A549 treated with DMSO at 1 μM for 4 hours (cell line): ENCODE data around the gene VPS4A. TPM values are rescaled to one million over a fixed set of nuclear protein-coding genes. Genes with fewer than 3 reads are reported as not detected.

Experiments used
- total RNA-seq: library from RNA; stranded (reverse); fragments of 200-300 nt; extraction: Qiagen RNA extraction; gene quantifications from 5 replicates; pipeline ENCODE4 v1.2.3, GENCODE V29; 2022; ENCODE audit warnings: low read depth

The VPS4A gene
- 29.0 to 33.2 TPM (median 29.5 TPM) in 5 replicates for total RNA-seq

GRCh38 chr16:69310653-69311532 is at the start of gene VPS4A:
VPS4A (plus strand) TSS chr16:69311350; CDS start chr16:69311512, 162 bp downstream.

GRCh38 chr16:69330286-69331109 is 19.3 kb downstream of the VPS4A start, which contains the start of gene PDF:
PDF (minus strand) TSS chr16:69330588; CDS start chr16:69330570, 18 bp downstream.

DNA sequence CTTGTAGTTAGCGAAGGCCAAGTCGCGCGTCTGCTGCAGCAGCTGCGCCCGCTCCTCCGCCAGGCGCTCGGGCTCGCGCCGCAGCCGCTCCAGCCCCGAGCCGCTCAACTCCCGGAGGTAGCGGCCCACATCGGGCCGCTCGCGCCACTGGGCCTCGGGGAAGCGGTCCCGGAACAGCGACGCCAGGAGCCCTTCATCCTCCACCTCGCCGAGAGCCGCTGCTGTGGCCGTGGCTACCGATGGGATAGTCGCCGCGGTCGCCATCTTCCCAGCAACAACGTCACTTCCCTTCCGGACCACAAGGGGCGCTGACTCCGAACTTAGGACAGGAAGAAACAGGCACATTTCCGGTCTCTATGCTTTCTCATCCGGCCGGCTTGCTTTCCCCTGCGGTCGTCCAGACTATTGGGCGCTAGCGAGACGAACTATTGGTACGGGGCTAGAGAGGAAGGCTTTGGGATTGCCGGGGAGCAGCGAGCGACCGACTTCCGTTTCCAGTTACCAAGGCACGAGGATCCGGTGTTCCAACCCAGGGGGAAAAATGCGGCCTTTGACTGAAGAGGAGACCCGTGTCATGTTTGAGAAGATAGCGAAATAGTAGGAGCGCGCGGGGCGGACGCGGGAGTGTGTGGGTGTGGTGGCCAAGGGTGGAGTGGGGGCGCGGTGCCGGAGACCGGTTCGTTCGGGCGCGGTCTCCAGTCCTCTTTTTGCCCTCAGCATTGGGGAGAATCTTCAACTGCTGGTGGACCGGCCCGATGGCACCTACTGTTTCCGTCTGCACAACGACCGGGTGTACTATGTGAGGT is 28.3 kb downstream of the VPS4A start, which contains the start of the genes COG8 and NIP7:
Gene COG8, minus strand, starts transcription at position 276 of the 806 bp plus-strand sequence. Its CDS starts 12 bp downstream, at position 264.
Gene NIP7, plus strand, starts transcription at position 484 of the 806 bp plus-strand sequence. Its CDS starts 58 bp downstream, at position 542.

DNA sequence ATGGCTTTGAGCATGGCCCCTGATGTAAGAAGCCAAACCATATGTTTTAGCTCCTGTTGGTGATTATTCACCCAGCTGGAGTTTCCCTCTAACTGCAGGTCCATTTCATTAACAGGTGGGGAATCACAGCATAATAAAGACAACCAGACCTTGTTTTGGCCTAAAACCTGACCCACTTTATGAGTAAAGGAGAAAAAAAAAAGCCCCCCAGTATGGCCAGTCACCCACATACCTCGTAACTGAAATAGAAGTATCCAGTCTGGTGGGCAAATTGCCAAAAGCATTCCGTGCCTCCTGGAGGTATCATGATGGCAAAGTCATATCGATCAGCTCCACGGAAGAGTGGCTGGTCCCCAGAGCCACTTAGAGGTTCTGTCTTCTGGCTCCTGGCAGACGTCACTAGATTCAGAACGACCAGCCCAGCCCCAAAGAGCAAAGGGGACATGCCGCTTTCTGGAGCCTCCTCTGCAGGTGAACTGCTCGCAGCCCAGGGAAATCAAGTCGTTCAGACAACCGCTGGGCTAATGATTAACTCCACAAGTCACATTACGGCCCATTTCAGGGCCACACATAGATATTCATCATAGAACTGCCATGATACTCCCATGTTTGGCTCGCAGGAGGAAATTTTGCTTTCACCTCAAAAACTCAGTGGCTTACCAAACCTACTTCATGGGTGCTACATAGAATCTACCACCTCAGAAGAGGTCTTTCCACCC is 40.3 kb downstream of the VPS4A start, which contains the start of gene TMED6:
Gene TMED6, minus strand, starts transcription at position 478 of the 719 bp plus-strand sequence. Its CDS starts 33 bp downstream, at position 445.

Other genes with a start within 250 kb of the VPS4A start
- gene HAS3, start 205.7 kb upstream of the VPS4A start, total RNA-seq, result 34.4 to 49.5 TPM (median 44.1 TPM) in 5 replicates
- gene CHTF8, start 178.8 kb upstream of the VPS4A start, total RNA-seq, result 101 to 139 TPM (median 133 TPM) in 5 replicates
- 84.7 to 89.7 TPM (median 86.4 TPM) in 5 replicates for gene UTP4, start 178.7 kb upstream of the VPS4A start, total RNA-seq
- gene SNTB2, start 124.2 kb upstream of the VPS4A start, total RNA-seq, result 6.0 to 9.5 TPM (median 7.9 TPM) in 5 replicates
- 20.6 to 40.1 TPM (median 36.9 TPM) in 5 replicates for gene PDF, start 19.2 kb downstream of the VPS4A start, total RNA-seq
- 16.1 to 27.5 TPM (median 26.5 TPM) in 5 replicates for gene COG8, start 28.2 kb downstream of the VPS4A start, total RNA-seq
- 55.7 to 75.5 TPM (median 61.9 TPM) in 5 replicates for gene NIP7, start 28.4 kb downstream of the VPS4A start, total RNA-seq
- gene TMED6, start 40.4 kb downstream of the VPS4A start, total RNA-seq, result 0.09 to 0.20 TPM in 2 of 5 replicates, not detected in the others
- 23.5 to 28.0 TPM (median 24.0 TPM) in 5 replicates for gene TERF2, start 74.7 kb downstream of the VPS4A start, total RNA-seq
- gene CYB5B, start 113.3 kb downstream of the VPS4A start, total RNA-seq, result 210 to 235 TPM (median 231 TPM) in 5 replicates